Vagina (tissue), 2 donors: Measurements from ENCODE around the gene TIE1. TPM values are rescaled to one million over a fixed set of nuclear protein-coding genes. Genes with fewer than 3 reads are reported as not detected.

Experiments
- DNase-seq, 2 donors: peaks; one replicate each; pipeline ENCODE4 v3.0.0-alpha.2; 2017; ENCODE audit errors: extremely low spot score in 2 of 2
- H3K27ac ChIP-seq: fragments of 200-600 bp; sonication (generic); one replicate; pipeline ENCODE4 v1.5.1; 2019
- H3K27me3 ChIP-seq: fragments of 200-600 bp; sonication (generic); one replicate; pipeline ENCODE4 v1.5.1; 2019
- H3K36me3 ChIP-seq, 2 donors: fragments of 200-600 bp; sonication (generic); one replicate each; pipeline ENCODE4 v1.5.1; 2017 to 2019
- H3K4me1 ChIP-seq: fragments of 200-600 bp; sonication (generic); one replicate; pipeline ENCODE4 v1.5.1; 2019
- H3K4me3 ChIP-seq, 2 donors: fragments of 200-600 bp; sonication (generic); 1 replicate in 1 of 2; 2 replicates in 1 of 2; pipeline ENCODE4 v1.5.1; 2016 to 2019
- H3K9me3 ChIP-seq: fragments of 200-600 bp; sonication (generic); one replicate; pipeline ENCODE4 v1.5.1; 2019
- POLR2A ChIP-seq, 2 donors: fragments of 450-650 bp; IDR thresholded peaks; one replicate each; pipeline ENCODE4 v1.6.1; 2017; ENCODE audit warnings: antibody characterized with exemption in 2 of 2, mild to moderate bottlenecking in 2 of 2, moderate library complexity in 2 of 2
- POLR2AphosphoS5 ChIP-seq, 2 donors: sonication (generic); formaldehyde crosslinking; IDR thresholded peaks; one replicate each; pipeline ENCODE4 v1.9.0; 2017; ENCODE audit warnings: antibody characterized with exemption in 2 of 2, mild to moderate bottlenecking in 2 of 2, low read depth in 1 of 2; ENCODE audit not compliant: insufficient read depth in 1 of 2
- intact Hi-C: fragments of 100-400 bp; cut with DNase I; formaldehyde crosslinking; loops from one replicate; pipeline ENCODE4 v1.15.1; 2023
- total RNA-seq: library from RNA; depleted of rRNA; stranded (reverse); fragments of >200 nt; gene quantifications from one replicate; pipeline ENCODE4 v1.2.3, GENCODE V29; 2016
- TF ChIP-seq, protein P1 (sequence below), 3 experiments: fragments of 450-650 bp in 2 of 3; fragments of 200-600 bp in 1 of 3; sonication (generic) in 1 of 3; IDR thresholded peaks; one replicate each; pipeline ENCODE4 v1.5.1; 2017 to 2019; ENCODE audit warnings: antibody characterized with exemption in 3 of 3, mild to moderate bottlenecking in 2 of 3, moderate library complexity in 2 of 3

Gene TIE1
- total RNA-seq, 1 donor from 2014 or later: 36.1 TPM

DNA sequence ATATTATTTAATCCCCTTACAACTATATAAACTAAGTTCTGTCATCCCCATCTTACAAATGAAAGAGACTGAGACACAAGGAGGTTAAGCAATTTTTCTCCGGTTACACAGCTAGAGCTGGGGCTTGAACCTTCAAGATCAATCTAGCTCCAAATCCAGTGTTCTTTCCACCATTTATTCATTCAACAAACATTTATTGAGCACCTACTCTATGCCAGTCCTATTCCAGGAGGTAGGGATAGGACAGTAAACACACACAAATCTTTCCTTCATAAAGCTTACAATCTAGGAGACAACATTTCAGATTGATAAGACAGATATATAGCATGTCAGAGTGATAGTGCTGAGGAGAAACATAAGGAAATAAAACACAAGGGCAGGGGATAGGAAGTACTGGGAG lies 33.9 kb upstream of the TIE1 start:
- intact Hi-C loops: no loop called here
- TF ChIP-seq POLR2A (IDR thresholded peaks at IDR 0.05) (no peak), POLR2AphosphoS5 (IDR thresholded peaks at IDR 0.05; ENCODE audit: insufficient read depth in 1 of 2, low read depth in 1 of 2) (no peak)
- TF ChIP-seq, protein P1, sequence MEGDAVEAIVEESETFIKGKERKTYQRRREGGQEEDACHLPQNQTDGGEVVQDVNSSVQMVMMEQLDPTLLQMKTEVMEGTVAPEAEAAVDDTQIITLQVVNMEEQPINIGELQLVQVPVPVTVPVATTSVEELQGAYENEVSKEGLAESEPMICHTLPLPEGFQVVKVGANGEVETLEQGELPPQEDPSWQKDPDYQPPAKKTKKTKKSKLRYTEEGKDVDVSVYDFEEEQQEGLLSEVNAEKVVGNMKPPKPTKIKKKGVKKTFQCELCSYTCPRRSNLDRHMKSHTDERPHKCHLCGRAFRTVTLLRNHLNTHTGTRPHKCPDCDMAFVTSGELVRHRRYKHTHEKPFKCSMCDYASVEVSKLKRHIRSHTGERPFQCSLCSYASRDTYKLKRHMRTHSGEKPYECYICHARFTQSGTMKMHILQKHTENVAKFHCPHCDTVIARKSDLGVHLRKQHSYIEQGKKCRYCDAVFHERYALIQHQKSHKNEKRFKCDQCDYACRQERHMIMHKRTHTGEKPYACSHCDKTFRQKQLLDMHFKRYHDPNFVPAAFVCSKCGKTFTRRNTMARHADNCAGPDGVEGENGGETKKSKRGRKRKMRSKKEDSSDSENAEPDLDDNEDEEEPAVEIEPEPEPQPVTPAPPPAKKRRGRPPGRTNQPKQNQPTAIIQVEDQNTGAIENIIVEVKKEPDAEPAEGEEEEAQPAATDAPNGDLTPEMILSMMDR (IDR thresholded peaks at IDR 0.05): no peak
- no peak overlapping the region for H3K4me3 ChIP-seq

DNA sequence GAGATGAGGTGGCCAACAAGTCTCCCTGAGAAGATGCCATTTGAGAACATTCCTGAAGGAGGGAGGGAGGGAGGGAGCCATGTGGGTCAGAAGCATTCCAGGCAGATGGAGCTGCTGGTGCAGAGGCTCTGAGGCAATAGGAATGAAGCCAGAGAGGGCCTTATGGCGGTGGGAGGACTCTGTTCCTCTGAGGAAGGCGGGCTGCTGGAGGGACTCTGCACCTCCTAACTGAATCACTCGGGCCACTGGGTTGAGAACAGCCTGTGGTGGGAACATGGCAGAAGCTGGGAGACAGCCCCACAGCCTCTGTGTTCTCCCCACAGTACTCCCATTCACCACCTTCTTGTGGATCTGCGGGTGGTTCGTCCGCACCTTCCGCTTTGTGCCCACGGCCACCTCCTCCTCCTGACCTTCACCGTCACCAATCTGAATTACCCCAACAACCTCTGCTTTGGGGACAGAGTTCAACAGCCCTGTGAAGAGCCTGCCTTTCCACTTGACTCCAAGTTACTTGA lies 33.4 kb upstream of the TIE1 start:
- H3K4me3 ChIP-seq: no peak overlapping the region
- H3K4me1 ChIP-seq: peaks cover 5% of the 10 kb centered on the region
- peak in 1 of 2 donors; percentile 62 for DNase-seq
- H3K27me3 ChIP-seq: no peaks in the 10 kb centered on the region
- no peak overlapping the region for H3K27ac ChIP-seq
- TF ChIP-seq POLR2AphosphoS5 (IDR thresholded peaks at IDR 0.05; ENCODE audit: insufficient read depth in 1 of 2, low read depth in 1 of 2) (no peak), POLR2A (IDR thresholded peaks at IDR 0.05) (no peak)
- no peaks in the 10 kb centered on the region for H3K9me3 ChIP-seq
- intact Hi-C loops: no loop called here
- no peaks in the 10 kb centered on the region for H3K36me3 ChIP-seq

More for the DNA sequence above, 33.9 kb upstream of the TIE1 start:
- Histone ChIP-seq H3K27ac (no peak overlapping the region), H3K27me3 (no peaks in the 10 kb centered on the region), H3K4me1 (peaks cover 5% of the 10 kb centered on the region), H3K9me3 (no peaks in the 10 kb centered on the region), H3K36me3 (no peaks in the 10 kb centered on the region)
- DNase-seq: no peak

DNA sequence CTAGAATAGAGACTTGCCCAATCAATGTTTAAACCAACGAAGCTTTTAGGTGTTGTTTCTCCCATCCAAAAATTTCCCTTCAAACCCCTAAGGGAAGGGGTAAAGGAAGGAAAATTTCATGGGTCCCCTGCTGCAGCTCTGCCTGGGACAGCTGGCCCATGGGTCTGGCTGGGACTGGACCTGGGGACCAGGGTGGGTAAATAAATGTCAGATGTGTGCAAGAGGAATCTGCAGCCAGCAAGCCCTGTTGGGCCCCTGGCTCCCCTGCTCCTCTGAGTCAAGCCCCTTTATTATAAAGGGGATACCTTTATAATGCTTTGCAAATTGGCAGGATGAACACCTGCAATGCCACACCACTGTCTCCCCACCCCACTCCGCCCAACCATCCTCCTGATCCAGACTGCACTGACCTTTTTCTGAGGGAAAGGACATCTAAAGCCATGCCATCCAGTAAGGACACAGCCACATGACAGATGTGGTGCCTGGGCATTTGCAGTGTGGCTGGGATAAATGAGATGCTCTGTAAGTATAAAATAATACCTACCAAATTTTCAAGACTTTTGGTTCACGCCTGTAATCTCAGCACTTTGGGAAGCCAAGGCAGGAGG lies 32.9 kb upstream of the TIE1 start:
- peak in 1 of 2 donors; percentile 60 for DNase-seq
- Histone ChIP-seq H3K4me1 (peaks cover 5% of the 10 kb centered on the region), H3K4me3 (no peak overlapping the region), H3K9me3 (no peaks in the 10 kb centered on the region), H3K27ac (no peak overlapping the region), H3K27me3 (no peaks in the 10 kb centered on the region), H3K36me3 (no peaks in the 10 kb centered on the region)
- TF ChIP-seq, protein P1 (IDR thresholded peaks at IDR 0.05): no peak
- no peak for TF ChIP-seq POLR2A (IDR thresholded peaks at IDR 0.05)
- no peak for TF ChIP-seq POLR2AphosphoS5 (IDR thresholded peaks at IDR 0.05; ENCODE audit: insufficient read depth in 1 of 2, low read depth in 1 of 2)
- intact Hi-C loops: no loop called here

DNA sequence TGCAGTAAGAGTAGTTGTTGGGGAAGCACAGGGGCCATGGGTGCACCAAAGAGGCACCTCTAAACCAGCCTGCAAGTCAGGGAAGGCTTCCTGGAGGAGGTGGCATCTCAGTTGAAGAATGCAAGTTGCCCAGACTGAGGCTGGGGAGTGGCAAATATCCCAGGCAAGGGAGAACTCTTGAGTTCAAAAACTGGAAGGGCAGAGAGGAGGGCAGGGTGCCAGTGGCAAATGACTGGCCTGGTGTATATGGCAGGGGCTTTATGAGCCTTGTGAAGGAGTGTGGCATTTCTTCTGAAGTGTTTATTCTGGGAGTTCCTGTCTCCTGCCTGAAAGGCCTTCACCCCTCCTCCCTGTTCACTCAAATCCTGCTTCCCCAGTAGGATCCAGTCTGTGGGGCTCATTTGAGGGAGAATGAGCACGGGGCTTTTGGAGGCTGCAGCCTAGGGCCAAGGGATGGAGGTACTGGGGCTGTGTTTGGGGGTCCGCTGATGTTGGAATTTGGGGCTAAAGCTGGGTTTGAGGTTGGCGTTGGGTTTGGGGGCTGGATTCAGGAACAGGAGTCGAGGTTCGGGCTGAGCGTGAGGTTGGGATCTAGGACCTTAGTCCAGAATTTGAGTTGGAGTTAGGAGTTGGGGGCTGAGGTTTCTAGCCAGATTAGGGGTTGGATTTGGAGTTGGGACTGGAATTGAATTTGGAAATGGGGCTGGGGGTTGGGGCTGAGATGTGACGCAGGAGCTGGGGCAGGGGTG lies 31.0 kb upstream of the TIE1 start, which contains the start of gene TMEM125:
Gene TMEM125 (plus strand): TSS at position 357 of the 749 bp plus-strand sequence. CDS start 2,740 bp downstream, outside the sequence.
- H3K36me3 ChIP-seq: no peaks in the 10 kb centered on the region
- DNase-seq: peak; percentile 64 to 77
- H3K4me1 ChIP-seq: peaks cover 5% of the 10 kb centered on the region
- TF ChIP-seq, protein P1 (IDR thresholded peaks at IDR 0.05): no peak
- TF ChIP-seq POLR2AphosphoS5 (IDR thresholded peaks at IDR 0.05; ENCODE audit: insufficient read depth in 1 of 2, low read depth in 1 of 2) (no peak), POLR2A (IDR thresholded peaks at IDR 0.05) (no peak)
- H3K9me3 ChIP-seq: no peaks in the 10 kb centered on the region
- intact Hi-C loops: no loop called here
- no peaks in the 10 kb centered on the region for H3K27me3 ChIP-seq
- H3K4me3 ChIP-seq: peak within 1 kb of the TSS in 1 of 2 donors; percentile 2
- H3K27ac ChIP-seq: no peak within 1 kb of the TSS

DNA sequence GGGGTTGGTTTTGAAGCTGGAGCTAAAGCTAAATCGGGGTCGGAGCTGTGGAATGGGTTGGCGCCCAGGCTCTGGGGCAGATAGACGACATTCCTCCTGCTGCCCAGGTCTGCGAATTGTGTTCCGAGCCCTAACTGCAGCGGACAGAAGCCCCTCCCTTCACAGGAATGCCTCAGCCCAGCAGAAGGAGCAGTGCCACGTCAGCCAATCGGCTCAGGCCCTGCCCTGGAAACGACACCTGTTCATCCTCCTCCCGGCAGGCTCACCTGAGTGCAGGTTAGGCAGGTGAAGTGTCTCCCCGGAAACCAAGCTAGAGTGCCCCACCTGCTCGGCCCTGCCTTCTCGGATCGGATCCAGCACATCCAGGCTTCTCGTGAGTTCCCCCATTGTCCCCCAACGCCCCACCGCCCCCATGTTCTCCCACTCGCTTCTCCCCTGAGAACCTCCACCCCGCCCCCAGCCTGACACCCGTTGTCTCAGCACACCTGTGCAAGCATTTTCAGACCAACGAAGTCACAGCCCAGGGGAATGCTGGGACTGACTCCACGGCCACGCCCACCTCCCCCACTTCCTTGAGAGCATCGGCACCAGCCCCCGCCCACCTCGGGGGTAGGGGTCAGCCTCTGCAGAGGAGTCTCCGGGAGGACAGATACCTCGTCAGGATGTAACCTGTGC lies 30.2 kb upstream of the TIE1 start:
- H3K27ac ChIP-seq: no peak overlapping the region
- peaks cover 5% of the 10 kb centered on the region for H3K4me1 ChIP-seq
- no peaks in the 10 kb centered on the region for H3K36me3 ChIP-seq
- H3K9me3 ChIP-seq: no peaks in the 10 kb centered on the region
- DNase-seq: peak; percentile 72 to 94
- H3K4me3 ChIP-seq: peak overlapping the region in 1 of 2 donors; percentile 2
- TF ChIP-seq, protein P1 (IDR thresholded peaks at IDR 0.05): no peak
- TF ChIP-seq POLR2AphosphoS5 (IDR thresholded peaks at IDR 0.05; ENCODE audit: insufficient read depth in 1 of 2, low read depth in 1 of 2) (no peak), POLR2A (IDR thresholded peaks at IDR 0.05) (no peak)
- intact Hi-C loops: no loop called here
- H3K27me3 ChIP-seq: no peaks in the 10 kb centered on the region
